ENCODE measurements around the gene ZDHHC14.

The ZDHHC14 gene

DNA sequence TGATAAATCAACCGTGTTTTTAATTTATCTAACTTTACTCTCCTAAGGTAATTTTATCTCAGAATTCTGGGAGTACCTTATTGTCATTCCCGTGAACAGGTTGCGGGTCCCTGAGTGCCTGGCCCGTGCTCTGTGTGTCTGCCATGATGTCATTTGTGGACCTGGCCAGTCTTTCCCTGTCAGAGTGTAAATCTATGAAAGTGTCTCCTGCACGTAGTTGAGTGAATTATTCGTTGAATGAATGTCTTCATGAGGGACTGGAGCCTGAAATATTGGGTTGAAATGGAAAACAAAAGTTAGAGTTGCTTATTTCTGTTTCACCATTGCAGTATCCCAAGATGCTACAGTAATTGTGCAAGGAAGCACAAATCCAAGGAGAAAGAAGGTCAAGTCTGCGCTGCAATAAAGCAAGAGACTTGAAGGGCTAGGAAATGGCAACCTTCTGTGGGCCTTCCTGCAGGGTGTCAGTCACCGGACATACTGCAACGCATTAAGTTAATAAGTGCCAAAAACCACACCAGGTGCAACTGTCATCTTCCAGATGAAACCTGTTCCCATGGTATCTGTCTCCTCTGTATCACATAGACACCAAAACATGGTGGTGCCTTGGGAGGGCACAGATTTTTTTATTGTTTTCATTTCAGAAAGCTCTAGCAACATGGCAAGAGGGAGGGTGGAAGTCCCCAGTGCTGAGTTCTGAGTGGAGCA is 135.5 kb downstream of the ZDHHC14 start:
- DNase-seq (ENCODE audit: low read depth, low spot score) = no peak

DNA sequence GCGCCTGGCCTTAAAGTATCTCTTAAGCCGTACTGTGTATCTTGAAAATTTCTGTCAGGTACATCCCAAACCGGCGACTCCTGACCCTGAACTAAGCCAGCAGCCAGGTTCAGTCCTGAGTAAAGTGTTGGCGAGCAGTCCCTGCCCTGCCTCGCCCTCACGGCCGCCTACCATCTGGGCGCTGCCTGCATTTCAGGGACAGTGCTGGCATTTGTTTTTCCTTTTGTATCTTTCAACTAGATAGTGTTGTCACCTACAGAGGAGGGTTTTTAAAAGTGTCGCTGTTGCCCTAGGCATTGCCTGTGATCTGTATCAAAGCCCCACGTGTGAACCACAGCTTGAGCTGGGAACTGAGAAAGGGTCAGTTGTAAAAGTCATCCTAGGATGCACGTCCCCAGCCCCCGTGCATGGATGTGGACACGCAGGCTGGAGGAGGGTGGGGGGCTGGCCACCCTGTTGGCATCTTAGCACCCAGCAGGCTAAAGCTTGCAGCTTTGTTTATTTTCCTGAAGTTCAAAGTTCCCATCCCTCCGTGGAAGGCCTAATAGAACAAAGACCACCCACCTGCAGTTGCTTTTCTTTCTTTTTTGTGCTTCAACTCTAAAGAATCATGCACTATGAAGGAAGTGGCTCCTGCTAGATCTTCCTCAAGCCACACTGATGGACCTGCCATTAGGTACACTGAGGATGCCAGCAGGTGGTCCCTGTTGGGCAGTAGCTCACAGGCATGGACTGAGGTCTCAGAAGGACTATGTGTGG is 136.8 kb downstream of the ZDHHC14 start:
- DNase-seq (ENCODE audit: low read depth, low spot score) = no peak

DNA sequence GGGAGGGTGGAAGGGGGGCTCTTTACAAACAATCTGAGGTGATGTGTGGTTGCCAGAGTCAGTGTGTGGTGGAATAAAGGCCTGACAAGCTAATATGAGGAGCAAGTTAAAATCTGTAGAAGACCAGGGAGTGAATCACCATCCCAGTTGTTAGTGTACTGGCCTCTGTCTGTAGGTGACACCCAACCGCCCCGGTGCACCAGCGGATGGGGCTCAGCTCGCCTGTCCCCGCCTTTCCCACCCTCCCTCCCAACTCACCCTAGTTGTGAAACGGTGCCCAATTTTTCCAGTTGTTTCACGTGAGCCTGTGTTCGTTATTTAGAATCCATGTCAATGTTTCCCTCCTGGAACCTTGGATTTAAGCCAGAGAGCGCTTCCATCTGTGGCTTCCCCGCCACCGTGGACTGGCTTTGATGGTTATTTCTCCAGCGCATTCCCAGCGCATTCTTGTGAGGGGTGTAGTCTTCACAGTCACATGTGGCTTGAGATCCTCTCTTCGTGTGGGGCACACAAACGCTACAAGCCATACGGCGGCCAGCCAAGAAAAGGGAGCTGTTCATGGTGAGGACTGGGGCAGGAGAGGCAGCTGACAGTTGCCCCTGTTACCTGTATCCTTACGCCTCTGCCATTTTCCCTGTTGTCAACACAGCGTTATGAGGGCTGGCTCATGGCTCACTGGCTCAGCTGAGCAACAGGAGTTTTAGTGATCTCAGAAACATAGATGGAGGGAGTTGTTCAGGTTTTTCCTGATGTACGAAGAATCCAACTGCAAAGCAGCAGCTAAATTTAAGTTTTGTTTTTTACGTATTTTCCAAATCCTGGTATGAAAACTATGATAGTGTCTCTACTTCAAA is 137.6 kb downstream of the ZDHHC14 start:
- DNase-seq (ENCODE audit: low read depth, low spot score) = no peak

DNA sequence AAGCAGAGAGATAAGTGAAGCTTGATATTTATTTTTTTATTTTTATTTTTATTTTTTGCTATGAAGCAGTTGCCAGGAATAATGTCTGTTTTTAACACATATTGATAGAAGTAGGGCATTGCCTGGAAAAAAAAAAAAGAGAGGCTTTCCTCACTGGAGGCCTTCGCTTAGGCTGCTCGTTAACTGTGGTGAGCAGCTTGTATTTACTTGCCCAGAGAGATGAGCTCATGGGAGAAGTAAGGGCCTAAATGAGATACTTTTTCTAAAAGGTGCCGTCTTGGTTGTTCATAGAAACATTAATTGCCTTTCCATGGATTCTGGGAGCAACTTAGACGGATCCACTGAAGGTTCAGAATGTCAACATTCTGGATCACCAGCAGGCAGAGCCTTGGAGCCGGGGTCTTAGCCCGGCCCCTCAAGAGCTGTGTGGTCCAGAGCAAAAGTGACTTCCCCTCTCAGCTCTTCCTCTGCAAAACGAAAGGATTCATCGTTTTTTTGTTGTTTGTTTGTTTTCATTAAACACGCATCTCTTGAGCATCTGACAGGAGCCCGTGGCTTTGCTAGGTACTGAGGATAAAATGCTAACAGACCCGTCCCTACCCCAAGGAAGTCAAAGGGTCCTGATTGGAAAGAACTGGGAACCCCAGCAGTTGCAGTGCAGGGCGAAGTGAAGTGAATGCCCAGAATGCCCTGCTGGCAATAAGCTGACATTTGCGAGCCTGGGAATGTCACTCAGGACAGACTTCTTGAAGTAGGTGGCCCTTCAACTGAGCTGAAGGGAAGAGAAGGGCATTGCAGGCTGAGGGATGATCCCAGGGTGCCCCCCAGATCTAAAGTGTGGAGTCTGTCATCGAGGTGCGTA is 138.5 kb downstream of the ZDHHC14 start:
- no peak for DNase-seq (ENCODE audit: low read depth, low spot score)

DNA sequence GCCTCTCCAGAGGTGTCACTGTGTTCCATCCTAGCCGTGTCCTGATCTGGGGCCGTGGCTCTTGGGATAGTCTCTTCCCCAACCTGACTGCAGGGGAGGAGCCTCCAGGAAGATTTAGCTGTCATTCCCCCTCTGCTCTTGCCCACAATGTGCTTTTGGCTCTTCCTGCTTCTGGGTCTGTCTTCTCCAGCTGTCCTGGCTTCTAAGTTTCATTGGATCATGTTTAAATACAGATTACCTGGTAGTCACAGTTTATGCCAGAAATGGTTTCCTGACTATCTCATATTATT is 139.1 kb downstream of the ZDHHC14 start:
- DNase-seq (ENCODE audit: low read depth, low spot score) = no peak

DNA sequence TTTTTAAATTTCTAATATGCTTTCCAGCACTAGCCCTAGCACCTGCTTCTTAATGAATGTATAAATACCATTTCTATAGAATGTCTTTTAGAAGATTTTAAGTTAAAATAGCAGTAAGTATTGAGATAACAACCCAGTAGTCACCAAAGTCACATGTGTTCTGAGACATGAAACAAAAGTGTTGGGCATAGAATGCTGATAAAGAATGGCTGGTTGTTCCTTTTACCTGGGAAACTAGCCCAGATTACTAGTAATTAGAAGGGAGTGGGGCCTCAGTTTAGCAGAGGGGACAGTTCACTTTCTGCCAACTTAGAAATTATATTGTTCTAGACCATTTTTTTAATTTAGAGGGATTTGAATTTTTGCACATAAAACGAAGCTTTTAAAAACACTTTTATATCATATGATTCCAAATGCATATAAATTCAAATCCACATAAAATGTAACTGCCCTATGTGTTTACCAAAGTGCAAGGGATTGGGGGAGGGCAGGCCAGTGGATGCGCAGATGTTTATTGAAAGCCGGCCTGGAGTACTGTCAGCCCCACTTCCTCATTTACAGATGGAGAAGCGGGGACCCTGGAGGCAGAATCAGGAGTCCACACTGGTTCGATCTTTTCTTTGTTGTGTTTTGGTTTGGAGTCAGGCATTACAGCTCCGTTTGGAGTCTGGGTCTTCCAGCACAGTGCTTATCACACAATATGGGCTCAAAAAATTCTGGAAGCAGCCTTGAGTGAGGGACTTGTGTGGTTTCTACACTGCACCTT is 139.8 kb downstream of the ZDHHC14 start:
- DNase-seq (ENCODE audit: low read depth, low spot score) = no peak

DNA sequence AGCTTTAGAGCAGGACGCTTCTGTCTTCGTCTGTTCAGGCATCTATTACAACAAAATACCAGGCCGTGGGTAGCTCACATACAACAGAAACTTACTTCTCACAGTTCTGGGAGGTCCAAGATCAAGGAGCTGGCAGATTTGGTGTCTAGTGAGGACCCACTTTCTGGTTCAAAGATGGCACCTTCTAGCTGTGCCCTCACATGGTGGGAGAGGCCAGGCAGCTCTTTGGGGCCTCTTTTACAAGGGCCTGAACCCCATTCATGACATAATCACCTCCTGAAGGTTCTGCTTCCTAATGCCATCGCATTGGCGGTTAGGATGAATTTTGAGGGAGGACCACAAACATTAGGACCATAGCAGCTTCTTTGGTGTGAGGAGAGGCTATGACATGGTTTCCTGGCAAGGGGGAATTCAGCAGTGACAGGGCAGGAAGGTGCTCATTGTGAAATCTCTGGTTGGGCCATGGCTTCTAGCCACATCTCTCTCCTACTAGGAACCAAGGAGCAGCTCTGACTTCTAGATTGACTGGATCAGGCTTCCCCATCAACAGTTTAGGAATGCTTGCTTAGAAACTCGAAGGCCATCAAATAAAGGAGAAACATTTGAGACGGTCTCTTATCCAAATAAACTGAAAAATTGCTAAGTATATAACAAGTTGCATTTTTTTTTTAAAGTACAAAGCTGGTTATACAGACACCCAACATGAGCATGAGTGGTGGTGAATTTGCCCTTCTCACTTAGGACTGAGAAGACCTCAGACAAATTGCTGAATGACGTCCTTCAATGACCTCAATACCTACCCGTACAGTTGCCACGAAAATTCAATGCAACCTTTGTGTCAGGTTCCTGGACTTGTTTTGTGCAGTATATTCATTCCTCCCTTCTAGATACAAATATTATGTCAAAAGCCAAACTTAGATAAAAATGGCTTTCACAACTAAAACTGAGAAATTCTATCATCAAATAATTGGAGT is 140.7 kb downstream of the ZDHHC14 start:
- DNase-seq (ENCODE audit: low read depth, low spot score) = no peak

DNA sequence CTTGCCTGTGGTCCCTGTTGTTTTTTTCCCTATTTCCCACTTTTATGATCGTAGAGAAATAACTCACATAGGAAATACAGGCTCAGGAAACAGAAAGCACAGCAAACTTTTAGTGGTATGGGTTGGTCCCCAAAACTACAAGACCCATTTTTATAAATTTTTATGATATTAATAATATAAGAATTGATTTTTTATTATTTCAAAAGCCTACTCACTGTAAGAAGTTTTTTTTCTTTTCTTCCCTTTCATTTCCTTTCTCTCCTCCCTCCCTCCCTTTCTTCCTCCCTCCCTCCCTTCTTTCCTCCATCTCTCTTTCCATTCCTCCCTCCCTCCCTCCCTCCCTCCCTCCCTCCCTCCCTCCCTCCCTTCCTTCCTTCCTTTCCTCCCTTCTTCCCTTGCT is 141.5 kb downstream of the ZDHHC14 start:
- no peak for DNase-seq (ENCODE audit: low read depth, low spot score)

DNA sequence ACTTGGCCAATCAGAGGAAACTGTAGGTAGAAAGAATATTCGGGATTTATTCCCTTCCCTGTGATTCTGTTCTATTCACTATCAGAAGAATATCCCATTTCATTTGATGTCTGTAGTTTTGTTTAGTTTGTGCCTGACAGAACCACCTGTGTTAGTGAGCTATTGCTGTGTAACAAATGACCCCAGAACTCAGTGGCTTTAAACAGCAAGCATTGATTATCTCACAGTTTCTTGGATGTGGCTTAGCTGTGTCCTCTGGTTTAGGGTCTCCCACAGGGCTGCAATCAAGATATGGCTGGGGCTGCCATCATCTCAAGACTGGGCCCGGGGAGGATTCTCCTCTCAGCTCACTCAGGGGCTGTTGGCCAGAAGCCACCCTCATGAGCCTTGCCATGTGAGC is 143.7 kb downstream of the ZDHHC14 start:
- no peak for DNase-seq (ENCODE audit: low read depth, low spot score)

DNA sequence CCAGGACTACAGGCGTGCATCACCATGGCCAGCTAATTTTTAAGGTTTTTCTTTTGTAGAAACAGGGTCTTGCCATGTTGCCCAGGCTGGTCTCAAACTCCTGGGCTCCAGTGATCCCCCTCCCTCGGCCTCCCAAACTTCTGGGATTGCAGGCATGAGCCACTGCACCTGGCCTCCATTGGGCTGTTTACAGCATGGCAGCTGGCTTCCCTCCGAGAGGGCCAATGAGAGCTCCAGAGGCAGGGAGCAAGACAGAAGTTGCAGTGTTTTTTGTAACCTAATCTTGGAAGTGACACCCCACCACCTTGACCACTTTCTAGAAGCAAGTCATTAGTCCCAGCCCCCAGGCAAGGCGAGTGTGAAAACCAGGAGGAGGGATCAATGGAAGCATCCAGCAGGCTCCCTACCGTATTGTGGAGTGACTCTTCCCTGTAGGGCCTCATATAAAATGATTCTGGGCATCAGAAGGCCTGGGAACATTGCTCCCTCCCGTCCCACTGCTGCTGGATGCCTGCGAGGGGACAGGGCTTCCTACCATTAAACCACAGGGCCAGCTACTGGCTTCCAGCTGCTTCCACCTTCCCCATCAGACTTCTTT is 144.4 kb downstream of the ZDHHC14 start:
- DNase-seq (ENCODE audit: low read depth, low spot score) = no peak

DNA sequence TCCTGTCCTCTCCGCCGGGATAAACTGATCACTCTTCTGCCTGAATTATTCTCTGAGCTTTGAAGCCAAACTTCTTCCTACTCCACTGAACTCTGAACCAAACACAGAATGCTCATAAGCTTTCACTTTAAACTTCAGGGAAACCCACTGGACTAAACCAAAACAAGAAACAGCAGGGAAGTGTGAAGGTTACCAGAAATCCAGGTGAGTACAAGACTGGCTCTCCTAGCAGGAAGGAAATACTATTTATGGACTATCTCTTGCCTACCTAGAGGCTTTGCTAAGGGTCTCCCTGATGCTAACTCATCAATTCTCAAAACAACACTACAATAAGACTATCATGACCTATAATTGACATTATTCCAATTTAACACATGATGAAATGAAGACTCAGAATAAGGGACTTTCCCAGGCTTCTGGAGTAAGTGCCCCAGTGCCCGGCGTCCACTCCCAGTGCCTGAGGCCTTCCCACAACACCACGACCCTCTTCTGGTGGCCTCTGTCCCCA is 145.0 kb downstream of the ZDHHC14 start:
- DNase-seq (ENCODE audit: low read depth, low spot score) = no peak

DNA sequence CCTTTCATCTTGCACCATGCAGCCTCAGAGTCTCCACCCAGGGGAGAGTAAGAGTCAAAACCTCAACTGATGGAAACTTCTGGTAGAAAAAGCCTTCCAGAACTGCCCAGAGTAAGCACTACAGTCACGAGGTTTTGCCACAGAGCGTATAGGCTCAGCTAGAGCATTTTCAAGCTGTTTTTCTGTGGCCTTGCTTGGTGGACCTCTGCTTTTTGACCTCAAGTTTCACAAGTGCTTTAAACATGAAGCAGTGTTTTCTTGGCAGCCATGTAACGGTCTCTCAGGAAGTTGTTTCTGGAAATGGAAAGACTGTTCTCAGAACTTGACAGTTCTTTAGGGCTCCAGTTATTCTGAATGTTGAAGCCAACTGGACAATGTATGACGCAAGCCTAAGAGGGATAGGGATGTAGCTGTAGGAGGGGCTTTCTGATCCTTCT is 146.5 kb downstream of the ZDHHC14 start:
- no peak for DNase-seq (ENCODE audit: low read depth, low spot score)

DNA sequence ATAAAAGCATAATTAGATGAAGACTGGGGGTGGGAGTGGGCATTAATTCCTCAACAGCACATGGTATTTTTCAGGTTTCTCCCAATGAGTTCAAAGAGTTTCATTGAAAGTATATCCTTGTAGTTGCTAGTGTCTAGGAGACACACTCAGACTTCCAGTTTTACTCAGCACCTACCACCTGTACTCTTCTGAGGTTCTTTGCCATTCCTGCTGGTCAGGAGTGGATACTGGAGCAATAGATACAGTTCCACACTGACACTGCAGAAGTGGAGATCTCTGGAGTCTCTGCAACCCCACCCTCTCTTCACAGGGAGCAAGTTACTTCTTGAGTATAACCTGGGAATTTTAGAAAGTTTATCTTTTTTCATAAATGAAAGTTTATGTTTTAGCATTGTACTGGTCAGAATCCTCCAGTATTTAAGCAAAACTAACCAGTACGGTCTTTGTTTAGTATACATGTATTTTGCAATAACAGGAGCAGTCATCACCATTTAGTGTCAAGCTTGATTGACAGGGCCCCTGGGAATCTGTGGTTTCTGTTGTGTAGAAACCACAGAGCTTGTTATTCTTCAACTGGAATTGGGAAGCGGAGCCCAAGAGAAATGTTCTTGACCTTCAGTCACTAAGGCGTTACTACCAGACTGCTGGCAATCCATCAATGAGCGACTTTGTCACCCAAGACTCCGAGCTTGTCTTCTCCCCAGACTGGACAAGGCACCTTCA is 148.1 kb downstream of the ZDHHC14 start:
- no peak for DNase-seq (ENCODE audit: low read depth, low spot score)

DNA sequence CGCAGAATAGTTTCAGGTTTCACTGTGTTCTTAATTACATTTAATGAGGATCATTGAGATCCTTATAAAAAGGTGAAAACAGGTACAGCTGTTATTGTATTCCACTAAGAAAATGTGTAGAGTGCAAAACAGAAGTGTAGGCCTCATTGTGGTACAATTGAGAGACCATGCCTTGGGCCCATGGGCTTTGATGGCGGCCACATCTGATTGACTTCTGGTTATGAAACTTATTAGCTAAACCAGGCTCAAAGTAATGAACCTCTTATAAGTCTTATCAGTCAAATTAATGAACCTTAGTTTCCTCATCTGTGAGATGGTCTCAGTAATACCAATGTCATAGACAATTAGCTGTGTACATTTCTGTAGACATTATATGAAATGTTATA is 148.7 kb downstream of the ZDHHC14 start:
- no peak for DNase-seq (ENCODE audit: low read depth, low spot score)

DNA sequence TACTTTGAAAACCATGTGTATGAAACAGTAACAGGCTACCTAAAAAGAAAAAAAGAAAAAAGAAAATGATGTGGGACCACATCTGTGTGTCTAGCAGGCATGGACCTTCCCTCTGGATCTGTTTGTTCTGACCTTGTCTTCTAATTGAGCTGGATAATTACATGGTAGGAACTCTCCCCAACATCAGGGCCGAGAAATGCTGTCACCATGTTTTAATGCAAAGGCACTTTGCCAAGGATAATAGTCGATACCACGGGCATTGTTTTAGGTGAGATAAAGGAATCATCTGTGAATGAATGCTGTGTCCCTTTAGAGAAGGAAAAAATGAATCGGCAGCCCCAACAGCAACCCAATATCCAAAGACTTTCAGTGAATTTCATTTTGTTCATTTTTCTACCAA is 149.1 kb downstream of the ZDHHC14 start:
- DNase-seq (ENCODE audit: low read depth, low spot score) = no peak

DNA sequence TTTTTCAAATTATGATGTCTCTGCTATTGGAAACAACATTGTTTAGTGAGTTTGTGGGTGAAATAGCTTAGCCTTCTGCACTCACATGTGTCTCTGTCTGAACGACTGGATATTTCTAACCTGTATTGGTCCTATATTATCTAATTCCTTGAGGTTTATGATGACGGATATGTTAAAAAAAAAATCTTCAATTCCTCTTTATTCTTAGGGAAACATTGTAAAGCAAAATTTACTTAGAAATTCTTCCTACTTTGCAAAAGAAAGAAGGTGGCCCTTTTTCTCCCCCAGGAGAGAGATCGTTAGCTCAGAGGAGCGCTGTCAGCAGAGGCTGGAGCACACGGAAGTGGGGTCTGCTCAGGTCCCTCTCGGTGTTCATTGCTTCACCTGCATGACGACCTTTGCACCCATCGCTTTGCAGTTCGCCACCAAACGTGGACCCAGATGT is 149.8 kb downstream of the ZDHHC14 start:
- DNase-seq (ENCODE audit: low read depth, low spot score) = no peak

DNA sequence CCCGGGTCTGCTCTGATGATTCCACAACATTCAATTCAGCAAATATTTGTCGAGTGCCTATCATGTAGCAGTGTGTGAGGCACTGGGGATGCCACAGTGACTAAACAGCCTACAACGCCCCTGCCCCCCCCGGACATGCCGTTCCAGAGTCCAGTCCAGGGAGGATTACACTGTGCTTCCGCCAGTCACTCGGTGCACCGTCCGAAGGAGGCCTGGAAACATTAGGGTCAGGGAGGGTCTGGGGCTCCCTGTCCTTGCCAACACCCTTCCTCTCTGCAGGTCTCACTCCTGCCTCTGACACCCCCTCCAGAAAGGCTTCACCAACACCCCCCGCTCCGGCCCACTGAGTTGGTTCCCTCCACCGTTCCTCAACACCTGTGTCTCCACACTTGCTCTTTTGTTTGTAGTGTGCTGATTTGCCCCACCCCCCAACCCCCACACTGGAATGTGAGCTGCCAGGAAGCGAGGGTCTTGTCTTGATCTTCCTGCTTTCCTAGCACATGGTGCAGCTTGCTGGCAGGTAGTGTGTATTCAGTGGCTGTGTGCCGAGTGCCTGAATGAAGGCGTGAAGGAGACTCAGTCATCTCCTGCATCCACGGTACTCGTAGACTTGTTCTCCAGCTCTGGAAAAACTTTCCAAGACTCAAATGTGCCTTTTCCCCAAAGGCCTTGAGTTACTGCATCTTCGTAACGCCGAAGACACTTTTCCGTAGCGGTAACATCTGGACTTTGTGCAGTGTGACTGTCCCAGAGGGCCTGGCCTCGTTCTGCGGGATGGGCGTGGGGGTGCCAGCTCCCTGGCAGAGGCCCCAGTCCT is 150.4 kb downstream of the ZDHHC14 start:
- DNase-seq (ENCODE audit: low read depth, low spot score) = no peak

DNA sequence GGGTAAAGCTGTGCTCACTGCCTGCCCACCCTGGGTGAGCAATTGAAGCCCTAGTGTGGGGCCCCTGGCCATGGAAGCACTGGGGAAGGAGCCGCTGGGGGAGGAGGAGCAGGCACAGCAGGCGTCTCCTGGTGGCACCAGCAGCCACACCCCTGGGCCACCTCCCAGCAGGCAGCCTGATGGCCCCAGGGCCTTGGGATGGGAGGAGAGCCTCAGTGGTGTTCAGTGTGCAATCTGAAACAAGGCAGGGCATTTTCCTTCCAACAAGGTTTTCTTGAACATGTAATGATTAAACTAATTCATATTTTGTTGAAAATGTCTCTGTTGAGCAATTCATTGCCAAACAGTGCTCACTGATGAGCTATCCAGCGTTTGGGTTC is 151.0 kb downstream of the ZDHHC14 start:
- no peak for DNase-seq (ENCODE audit: low read depth, low spot score)

Measured in activated naive CD8-positive, alpha-beta T cell treated with anti-CD3 and anti-CD28 coated beads, Interleukin-2, amount 50 U/mL, for 16 hours (primary cell).